NCI-H1694 treated with DMSO at 0.1 percent for 48 hours (cell line): ENCODE results near the gene GNAQ.
"Not testable (repeated sequence)": the region's sequence is repeated elsewhere in the genome, so short reads cannot be mapped to it uniquely, and the experiment has no call there.

Experiments used
- DNase-seq: peaks from one replicate; lab custom pipeline; 2025; lab: John Stamatoyannopoulos, UW

The GNAQ gene

DNA sequence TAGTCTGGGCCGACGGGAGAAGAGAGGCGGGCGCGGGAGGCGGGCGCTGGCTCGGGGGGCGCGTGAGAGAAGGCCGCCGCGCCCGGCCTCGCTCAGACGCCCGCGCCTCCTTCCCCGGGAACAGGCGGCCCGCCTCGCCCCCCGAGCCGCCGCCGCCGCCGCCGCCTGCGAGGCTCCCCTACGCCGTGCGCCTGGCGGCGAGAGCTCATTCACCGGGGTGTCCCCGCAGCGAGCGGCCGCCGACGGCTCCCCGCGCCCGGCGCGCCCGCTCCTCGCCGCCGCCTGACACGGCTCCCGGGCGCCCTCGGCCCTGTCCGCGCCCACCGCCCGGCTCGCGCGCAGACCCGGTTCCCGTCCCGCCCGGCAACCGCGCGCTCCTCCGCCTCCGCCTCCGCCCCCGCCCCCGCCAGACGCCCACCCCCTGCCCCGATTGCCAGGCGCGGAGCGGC, at the start of gene GNAQ:
TSS of gene GNAQ (minus strand) at position 368 of the 449 bp plus-strand sequence. CDS start 576 bp downstream, outside the sequence.
- no peak for DNase-seq

DNA sequence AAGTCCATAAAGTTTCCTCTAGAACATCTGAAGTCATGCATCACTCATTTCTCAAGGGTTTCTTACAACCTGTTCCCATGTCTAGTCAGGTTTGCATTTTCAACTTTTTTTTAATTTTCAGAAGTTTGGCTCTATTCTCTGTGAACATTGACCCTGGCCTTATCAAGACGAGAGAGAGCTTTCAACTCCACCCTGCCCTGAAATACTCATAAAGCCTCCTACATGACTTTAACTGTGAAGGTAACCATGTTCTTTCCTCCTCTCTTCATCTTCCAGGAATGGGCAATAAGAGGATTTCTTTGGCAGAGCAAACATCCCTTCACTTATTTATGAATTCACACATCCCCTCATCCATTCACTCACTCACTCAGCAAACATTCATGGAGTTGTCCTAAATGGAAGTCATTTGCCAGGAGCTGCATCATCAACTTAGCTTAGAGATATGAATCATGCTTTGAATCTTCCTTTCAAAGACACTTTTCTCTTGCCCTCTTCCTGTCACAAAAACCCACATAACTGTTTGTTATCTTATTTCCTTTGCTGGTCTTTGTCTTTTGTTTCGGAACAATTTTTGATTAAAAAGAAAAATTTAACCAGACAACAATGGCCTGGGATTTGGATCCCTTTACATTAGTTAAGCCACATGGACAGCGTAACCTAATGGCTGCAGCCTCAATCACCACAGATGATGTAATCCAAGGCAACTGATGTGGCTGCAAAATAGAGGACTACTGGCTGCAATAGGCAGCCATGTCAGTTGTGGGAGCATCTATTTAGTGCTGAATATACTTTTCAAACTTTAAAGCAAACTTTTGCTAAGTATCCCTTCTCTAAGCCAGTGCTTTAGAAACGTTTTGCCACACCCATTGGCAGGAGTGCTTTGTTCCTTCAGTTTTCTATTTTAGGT, 43.0 kb upstream of the GNAQ start:
- no peak for DNase-seq

DNA sequence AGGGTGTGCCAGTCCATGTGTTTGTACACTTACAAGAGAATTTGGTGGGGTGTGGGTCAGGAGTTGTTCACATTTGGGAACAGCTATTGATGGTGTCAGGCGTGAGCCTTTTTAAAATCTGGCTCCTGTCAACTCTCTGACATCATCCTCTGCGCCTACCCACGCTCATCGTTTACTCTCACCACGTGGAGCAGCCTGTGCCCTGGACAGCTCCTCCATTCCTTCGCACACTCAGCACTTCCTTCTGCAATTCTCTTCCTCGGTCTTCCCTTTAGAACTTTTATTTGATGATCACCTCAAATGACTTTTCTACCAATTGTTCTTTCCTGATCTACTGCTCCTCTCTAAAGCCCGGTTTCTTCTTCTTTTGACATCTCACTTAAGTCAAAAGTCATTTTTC, 42.1 kb upstream of the GNAQ start:
- DNase-seq = no peak

DNA sequence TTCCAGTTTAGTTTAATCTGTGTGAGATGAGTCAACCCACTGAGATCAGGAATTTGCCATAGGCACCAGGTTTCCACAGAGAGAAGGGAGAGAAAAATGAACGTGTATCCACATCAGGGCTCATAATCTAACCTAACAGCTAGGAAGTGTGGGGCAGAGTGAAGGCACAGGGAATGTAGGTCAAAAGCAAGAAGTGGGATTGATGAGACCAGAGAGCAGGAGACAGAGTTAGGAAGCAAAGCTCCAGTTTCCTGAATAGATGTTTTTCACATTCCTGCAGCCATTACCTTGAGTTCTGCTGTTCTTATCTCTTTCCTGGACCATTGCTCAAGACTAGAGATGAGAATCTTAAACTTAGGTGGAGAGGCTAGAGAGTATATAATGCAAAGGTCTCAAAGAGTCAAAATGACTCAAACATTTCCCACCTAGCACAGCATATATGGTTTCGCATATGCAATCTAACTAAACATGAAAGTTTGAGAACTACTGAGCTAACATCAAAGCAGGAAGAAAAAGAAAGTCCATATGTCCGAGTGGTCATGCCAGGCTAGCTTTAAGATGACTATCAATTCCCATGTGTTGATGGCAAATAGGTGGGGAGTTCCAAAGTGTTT, 41.1 kb upstream of the GNAQ start:
- no peak for DNase-seq

DNA sequence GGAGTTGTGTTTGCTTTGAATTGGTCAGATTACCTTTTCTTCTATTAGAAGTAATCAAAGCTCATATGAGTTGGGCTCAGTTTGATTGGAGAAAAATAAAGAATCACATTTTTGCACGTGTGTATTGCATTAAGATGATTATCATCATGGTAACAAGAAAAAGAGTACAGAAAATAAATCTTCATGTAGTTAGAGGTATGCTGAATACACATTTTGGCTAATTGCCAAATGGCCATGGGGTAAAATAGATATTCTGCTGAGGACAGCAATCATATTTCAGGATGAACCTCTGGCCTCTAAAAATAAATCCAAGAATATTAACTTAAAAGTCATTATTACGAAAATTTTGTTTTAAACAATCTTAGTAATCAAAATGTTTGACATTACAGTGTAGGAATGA, 38.9 kb upstream of the GNAQ start:
- DNase-seq = no peak

DNA sequence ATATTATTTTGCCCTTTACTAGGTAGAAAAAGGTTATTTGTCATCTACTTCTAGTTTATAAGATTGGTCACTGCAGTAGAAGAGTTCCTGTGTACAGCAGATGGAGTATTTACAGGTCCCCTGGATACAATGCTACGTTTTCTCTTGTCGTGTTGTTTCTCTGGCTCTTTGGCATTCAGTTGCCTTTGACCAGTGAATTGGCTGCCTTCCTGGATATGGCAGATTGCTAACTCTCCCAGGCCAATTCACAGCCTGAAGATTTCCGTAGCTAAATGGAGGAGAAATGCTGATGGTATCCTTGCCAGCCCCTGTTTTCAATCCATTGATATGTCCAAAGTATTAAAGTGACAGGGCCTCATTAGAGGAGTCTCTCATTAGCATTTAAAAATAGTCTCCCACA, 32.5 kb upstream of the GNAQ start:
- DNase-seq = no peak

DNA sequence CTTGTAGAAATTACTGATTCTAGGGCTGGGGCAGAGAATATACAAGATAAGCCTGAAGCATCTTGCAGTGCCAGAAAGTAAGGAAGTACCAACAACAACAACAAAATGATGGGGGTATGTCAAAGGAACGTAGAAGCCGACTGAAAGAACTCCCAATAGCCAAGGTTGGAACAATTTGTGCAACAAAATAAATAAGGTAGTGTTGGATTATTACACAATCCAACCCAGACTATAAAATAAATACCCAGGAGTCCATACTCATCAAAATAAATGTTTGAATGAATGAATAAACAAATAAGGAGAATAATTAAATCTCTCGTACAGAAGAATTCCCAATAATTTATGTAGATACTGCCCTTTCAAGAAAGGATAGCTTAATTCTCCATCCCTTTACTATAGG, 31.1 kb upstream of the GNAQ start:
- no peak for DNase-seq

DNA sequence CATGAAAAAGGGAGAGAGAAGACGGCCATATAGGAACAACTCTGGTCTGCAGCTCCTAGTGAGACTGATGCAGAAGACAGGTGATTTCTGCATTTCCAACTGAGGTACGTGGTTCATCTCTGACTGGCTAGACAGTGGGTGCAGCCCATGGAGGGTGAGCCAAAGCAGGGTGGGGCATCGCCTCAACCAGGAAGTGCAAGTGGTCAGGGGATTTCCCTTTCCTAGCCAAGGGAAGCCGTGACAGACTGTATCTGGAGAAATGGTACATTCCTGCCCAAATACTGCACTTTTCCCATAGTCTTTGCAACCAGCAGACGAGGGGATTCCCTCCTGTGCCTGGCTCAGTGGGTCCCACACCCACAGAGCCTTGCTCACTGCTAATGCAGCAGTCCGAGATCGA, 22.6 kb upstream of the GNAQ start:
- not testable (repeated sequence) for DNase-seq

DNA sequence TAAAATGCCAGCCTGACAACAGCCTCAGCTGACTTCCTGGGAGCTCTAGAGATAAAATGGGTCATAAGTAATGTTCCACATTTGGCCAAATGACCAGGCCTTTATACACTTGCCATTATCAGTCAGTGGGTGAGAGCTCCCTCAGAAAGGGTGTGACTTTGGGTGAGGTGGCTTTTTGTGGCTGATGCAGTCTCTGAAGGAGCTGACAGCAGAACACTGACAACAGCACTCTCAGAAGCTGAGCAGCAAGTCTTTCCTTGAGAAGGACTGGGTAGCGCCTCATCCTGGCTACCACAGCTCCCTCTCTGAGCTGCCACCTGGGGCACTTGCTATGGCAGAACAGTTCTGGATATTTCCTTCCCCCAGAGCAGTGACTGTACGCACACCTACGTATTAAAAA, 22.0 kb upstream of the GNAQ start:
- no peak for DNase-seq

DNA sequence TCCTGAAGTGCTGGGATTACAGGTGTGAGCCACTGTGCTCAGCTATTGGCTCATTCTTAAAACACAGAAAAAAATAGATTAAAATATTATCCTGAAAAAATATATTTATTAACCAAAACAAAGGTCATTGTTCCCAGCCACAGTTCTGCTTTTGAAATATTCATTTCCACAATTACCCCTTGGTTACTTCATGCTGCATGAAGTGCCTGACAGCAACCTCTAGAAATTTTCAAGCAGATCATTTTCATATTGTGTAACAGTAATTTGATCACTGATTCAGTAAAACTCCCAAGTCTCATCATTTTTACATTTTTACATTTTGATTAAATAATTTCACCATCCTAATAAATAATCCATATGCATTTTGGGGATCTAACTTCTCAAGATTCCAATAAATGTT, 18.8 kb upstream of the GNAQ start:
- no peak for DNase-seq

DNA sequence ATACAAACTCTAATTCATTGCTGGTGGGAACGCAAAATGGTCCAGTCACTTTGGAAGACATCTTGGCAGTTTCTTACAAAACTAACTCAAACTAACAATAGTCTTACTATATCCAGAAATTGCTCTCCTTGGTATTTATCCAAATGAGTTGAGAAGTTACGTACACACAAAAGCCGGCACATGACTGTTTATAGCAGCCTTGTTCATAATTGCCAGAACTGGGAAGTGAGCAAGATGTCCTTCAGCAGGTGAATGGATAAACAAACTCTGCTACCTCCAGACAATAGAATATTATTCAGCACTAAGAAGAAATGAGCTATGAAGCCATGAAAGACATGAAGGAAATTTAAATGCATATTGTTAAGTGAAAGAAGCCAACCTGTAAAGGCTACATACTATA, 17.9 kb upstream of the GNAQ start:
- DNase-seq = no peak

DNA sequence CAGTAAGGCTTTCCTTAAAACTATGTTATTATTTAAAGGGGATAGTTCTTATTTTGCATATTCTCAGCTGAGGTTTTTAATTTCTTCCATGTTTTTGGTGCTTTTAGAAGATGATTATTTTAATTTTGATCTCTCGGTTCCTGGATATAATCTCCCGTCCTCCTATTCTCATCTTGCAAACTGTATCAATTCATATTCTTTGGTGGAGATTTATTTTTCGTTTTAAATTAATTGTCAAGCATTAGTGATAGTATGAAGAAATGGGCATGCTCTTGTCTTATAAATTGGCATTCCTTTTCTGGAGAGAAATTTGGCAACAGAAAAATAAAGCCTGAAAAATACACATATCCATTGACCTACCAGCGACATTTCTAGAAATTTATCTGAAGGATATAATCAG, 15.5 kb upstream of the GNAQ start:
- no peak for DNase-seq

DNA sequence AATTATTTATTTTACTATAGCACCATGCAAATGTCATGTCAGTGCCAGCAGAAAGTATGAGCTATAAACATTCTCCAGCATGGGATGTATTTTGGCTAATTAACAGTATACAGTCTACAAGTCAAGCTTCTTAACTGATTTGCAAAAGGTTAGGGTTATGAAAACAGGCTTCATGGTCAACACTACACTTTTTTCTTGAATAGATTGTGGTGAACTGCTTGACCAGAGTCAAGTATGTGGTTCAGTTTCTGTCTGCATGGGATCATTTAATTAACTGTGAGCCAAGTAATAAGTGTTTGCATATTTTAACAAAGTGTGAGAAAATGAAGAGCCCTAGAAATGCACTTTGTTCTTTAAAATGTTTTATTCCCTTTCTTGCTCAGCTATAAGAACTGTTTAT, 14.5 kb upstream of the GNAQ start:
- DNase-seq = no peak

DNA sequence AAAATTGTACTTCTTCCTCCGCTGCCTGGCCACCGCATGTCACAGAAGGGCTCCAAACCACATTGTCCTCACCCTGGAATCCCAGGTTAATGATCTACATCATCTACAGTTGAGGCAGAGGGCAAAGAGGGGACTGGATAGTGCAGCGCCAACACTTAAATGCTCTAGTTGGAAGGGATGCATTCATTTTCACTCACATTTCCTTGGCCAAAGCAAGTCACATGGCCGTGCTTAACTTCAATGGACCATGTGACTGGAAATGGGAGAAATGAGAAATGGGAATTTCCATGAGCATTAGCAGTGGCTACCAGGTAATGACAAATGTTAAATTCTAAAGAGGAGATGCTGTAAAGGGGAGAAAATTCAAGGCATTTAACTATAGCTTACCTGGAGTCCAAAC, 13.3 kb upstream of the GNAQ start:
- DNase-seq = no peak

DNA sequence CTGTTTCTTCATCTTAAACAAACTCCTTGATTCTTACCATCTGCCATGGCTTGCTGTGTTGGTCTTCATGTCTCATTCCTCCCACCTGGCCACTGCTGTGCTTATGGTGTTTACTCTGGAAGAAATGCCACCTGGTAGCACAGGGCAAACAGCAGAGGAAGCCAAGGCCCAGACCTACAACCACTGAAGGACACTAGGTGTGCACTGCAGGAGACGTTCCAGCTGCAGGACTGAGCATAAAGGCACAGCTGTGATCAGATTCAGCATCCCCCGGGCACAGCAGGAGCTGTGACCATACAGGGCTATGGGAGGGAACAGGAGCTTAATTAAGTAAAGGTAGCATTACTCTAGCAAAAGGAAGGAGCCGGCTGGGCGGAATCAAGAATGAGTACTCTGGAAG, 12.6 kb upstream of the GNAQ start:
- no peak for DNase-seq

DNA sequence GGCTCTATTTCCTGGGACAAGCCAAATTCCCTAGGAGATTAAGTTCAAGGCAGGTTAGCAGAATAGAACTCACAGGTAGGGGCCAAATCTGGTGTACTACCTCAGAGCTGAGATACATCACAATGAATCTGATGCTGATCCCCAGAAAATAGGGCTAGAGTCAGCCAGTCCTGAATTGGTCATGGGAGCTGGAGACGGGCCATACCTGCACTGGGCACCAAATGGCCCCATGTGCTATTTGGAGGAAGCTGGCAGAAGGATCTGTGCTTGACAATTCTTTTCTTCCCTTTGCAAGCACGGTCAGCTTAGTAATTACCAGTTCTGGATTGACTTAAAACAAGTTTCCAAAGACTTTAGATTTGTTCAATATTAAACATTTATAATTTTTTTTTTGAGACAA, 10.4 kb upstream of the GNAQ start:
- DNase-seq = no peak

DNA sequence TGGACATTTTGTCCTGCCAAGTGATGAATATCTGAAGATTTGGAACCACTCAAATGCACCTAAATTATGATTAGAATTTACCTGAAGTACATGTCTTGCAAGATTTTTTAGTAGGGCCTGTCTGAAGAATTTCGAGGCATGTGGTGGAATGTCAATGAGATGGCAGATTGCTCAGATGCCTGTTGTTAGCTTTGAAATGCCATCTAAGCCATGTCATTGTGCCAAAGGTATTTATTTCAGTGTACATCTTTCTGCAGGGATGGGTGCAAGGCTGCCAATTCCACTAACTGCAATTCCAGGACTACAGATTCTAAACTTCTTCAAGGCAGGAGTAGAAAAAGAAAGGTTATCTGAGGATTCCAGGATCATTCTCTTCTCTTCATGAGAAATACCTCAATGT, 9.1 kb upstream of the GNAQ start:
- no peak for DNase-seq

DNA sequence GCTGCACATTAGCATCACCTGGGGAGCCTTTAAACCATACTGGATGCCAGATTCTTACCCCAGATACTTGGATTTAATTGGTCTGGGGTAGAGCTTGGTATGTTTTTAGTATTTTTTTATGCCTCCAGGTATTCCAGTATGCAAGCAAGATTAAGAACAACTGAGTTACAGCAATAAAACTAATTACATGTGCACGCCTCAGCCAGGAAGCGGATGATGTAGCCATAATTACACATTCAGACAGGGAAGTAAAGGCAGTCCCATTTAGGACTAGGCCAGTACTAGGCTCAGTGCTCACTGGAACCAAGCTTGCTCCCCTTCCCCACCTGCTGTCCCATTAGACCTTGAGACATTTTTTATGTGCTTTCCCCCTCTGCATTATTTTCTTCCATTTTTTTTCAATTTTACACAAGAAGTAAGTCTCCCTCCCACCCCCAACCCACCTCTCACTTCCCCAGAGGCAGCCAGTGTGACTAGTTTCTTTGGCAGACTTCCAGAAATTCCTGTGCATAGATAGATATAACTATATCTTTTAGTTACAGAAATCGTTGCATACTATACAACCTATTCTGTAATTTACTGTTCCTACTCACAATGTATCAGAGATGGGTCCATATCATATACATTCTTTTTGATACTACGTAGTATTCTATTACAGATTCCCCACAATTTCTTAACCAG, 7.1 kb upstream of the GNAQ start:
- no peak for DNase-seq

DNA sequence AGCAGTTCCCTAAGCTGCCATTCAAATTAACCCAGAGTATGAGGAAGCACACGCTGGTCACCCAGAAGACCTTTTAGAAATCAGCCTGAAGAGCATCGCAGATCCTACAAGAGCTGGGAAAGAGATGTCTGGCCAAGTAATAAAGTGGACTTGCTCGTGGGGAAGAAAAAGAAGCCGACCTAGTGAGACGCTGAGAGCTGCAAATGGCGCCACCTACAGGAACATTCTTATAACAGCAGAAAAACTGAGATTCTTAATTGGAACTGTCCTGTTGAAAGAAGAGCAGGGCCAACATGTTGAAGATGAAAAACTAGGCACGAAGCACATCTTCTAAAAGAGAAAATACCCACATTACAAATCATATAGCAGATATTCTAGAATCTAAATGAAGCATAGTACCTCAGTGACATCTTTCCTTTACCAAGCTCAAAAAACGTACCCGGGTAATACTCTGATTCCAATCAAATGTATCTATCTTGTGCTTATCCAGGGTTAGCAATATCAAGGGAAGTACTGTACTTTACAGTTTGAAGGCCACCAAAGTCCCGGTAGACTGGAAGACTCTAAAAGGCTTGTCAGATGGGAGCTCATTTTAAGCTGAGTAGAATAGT, 3.9 kb upstream of the GNAQ start:
- DNase-seq = peak; percentile 62

DNA sequence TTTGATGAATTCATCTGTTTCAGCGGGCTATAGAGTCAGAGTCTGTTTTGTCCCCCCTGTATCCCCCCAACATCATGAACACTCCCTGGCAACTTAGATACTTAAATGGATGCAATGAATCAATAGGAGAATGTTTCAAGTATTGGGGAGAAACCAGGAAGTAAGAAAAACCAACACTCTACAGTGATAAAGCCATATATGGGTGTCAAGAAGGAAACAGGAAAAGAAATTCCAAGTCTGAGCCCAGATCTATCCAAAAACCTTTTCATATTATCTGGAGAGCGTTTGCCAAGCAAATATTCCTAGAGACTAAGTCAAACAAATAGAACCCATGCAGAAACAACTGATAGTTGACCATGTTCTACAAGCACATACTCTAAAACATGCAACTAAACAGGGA, 2.3 kb upstream of the GNAQ start:
- DNase-seq = no peak

DNA sequence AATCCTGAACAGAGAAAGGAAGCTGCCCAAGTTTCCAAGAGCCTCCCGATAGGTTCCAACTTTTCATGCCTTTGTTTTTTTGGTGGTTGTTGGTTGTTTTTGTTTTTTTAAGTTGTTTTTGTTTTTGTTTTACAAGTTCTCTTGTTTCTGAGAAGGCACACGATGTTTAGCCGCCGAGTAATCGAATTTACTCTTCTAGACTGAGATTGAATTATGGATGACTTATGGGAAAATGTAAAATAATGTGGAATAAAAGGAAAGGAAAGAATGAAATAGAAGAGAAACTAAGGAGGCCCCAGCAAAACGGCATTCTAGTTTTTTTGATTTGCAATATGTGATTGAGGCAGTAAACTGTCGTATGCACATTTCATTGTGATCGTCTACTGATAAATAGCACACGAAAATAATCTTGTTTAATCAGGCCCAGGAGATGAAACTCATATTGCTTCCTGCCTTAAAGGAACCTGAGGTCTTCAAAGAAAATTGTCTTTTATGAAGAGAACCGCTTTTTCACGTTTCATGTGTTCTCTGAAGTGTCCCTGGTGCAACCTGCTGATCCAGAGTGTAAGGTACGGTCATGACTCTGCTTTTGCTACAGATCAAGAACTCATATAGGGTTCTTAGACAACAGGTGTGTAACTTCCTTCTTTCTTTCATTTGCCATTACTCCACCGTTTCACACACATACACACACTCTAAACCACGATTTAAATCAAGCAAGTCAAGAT, 1.3 kb upstream of the GNAQ start:
- DNase-seq = no peak
